GM12892 (cell line): Measurements from ENCODE around the gene SEH1L.

Source experiments
- DNase-seq: peaks from one replicate; pipeline ENCODE4 v3.0.0; 2011; ENCODE audit not compliant: insufficient read length
- FAIRE-seq: peaks from 2 replicates; lab custom pipeline; 2011; peaks lifted over from hg19 to GRCh38; lab: Jason Lieb, UNC
- POLR2A ChIP-seq: IDR thresholded peaks from 2 replicates; pipeline ENCODE4 v1.6.1; 2011; ENCODE audit warnings: low read depth, low read length, control low read depth
- POLR2AphosphoS5 ChIP-seq: IDR thresholded peaks from 2 replicates; pipeline ENCODE4 v1.6.1; 2011; ENCODE audit warnings: low read depth, low read length, control low read depth
- TAF1 ChIP-seq: IDR thresholded peaks from 2 replicates; pipeline ENCODE4 v1.6.1; 2011; ENCODE audit warnings: low read depth, mild to moderate bottlenecking, control low read depth, low read length, borderline replicate concordance

Gene SEH1L

DNA sequence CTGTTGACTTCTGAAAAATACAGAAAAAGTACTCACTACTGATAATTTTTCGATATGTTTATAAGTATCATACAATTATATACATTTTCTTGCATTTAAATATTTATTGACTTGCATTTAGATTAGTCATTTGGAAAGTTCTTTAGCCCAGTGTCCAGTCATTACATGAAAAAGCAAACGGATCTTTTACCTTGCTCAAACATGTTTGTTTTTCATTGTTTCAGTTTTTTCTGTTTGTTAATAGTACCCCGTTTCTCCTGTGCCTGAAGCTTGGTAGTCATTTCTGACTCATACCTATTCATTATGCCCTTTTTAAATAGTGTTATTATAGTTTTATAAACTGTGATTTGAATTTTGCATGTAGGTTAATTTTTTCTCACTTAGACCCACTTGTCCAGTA lies 71.5 kb downstream of the SEH1L start:
- no peak for TF ChIP-seq POLR2AphosphoS5
- no peak for TF ChIP-seq POLR2A
- TF ChIP-seq TAF1, result no peak
- FAIRE-seq (peak; percentile 9), DNase-seq (no peak)

DNA sequence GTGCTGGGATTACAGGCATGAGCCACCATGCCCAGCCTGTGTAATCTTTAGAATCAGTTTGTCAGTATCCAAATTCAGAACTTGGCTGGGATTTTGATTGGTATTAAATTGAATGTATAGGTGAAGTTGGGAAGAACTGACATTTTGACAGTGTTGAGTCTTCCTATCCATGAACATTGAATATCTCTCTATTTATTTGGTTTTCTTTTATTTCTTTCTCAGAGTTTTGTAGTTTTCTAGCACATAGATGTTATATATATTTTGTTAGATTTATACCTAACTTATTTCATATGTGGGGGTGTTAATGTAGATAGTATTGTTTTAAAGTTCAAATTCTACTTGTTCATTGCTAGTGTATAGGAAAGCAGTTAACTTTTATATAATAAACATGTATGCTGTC lies 74.8 kb downstream of the SEH1L start:
- no peak for FAIRE-seq
- no peak for TF ChIP-seq POLR2AphosphoS5
- no peak for TF ChIP-seq POLR2A
- no peak for DNase-seq

DNA sequence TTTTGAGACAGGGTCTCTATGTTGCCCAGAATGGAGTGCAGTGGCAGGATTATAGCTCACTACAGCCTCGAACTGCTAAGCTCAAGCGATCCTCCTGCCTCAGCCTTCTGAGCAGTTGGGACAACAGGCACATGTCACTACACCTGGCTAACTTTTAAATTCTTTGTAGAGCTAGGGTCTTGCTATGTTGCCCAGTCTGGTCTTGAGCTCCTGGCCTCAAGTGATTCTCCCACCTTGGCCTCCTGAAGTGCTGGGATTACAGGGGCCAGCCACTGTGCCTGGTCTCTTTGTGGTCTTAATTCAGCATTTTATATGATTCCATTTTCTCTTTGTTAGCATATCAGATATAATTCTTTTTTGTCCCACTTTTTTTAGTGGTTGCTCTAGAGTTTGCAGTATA lies 77.4 kb downstream of the SEH1L start:
- no peak for TF ChIP-seq POLR2AphosphoS5
- TF ChIP-seq TAF1, result no peak
- FAIRE-seq (no peak), DNase-seq (no peak)

DNA sequence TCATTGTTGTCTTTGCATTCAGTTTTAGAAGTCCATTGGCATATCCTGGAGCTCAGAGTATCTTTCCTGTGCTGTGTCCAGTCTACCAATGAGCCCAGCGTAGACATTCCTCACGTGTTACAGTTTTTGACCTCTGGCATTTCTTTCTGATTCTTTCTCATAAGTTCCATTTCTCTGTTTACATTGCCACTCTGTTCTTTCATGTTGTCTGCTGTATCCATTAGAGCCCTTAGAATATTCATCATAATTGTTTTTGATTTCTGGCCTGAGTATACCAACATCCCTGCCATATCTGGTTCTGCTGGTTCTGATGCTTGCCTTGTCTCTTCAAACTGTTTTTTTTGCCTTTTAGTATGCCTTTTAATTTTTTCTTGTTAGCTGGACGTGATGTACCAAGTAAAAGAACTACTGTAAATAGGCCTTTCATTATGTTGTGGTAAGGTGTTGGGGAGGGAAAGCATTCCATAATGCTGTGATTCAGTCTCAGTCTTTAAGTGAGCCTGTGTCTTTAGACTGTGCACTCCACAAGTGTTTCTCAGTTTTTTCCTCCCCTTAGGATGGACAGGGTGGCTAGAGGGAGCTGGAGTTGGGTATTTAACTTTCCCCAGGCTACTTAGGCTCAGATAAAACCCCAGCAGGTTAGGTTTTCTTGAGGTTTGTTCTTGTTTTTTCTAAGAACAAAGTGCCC lies 78.9 kb downstream of the SEH1L start:
- FAIRE-seq (peak; percentile 5), DNase-seq (no peak)
- TF ChIP-seq POLR2A (no peak), TAF1 (no peak), POLR2AphosphoS5 (no peak)

DNA sequence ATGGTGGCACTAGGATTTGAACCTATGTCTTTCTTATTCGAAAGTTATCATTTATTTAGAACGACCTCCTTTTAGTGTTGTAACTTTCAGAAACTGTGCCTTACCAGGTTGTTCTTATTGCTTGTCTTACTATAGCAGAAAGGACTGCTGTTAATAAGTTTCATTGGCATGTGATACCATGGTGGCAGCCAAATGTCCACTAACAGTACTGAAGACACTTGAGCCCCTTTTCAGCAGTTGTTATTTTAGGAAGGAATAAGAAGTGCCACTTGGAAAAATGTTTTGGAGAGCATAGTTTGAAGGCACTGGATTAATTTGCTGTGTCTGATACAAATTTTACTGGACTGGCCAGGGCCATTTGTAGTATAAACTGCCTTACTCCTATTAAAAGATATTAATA lies 81.1 kb downstream of the SEH1L start:
- DNase-seq (no peak), FAIRE-seq (no peak)
- TF ChIP-seq POLR2AphosphoS5 (no peak), POLR2A (no peak), TAF1 (no peak)

DNA sequence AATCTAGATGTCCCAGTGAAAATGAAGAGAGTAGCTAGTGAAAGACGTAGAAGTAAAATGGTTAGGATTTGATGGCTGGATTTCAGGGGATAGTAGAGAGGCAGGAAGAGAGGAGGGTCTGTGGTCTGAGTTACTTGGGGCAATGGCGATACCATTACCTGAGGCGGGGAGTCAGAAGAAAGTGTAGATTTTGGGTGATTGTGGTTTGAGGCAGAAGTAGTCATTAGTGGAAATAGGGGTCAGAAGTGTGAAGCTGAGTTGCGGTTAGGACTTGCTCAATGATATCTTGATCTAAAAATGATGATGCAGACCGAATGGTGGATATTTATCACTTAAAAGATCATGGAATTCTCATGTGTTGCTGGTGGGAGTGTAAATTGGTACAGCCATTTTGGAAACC lies 84.4 kb downstream of the SEH1L start:
- FAIRE-seq, result no peak

DNA sequence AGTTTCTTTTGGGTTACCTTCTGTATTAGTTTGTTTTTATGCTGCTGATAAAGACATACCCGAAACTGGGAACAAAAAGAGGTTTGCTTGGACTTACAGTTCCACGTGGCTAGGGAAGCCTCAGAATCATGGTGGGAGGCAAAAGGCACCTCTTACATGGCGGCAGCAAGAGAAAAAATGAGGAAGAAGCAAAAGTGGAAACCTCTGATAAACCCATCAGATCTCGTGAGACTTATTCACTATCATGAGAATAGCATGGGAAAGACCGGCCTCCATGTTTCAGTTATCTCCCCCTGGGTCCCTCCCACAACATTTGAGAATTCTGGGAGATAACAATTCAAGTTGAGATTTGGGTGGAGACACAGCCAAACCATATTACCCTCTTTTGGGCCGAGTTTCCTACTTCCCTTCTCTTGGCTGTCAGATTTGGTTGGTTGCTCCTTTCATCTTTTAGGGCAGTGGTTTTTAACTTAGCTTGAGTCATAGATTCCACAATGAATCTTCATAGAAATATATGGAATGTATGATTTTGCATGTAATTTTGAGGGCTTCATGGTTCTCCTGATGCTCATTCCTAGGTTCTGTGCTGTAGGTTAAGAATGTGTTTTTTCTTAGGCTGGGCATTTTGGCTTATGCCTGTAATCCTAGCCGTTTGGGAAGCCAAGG lies 87.6 kb downstream of the SEH1L start:
- TF ChIP-seq POLR2A (no peak), TAF1 (no peak), POLR2AphosphoS5 (no peak)
- no peak for FAIRE-seq
- no peak for DNase-seq

More for the DNA sequence above, 84.4 kb downstream of the SEH1L start:
- no peak for TF ChIP-seq POLR2AphosphoS5
- TF ChIP-seq TAF1, result no peak
- no peak for TF ChIP-seq POLR2A
- DNase-seq, result no peak

DNA sequence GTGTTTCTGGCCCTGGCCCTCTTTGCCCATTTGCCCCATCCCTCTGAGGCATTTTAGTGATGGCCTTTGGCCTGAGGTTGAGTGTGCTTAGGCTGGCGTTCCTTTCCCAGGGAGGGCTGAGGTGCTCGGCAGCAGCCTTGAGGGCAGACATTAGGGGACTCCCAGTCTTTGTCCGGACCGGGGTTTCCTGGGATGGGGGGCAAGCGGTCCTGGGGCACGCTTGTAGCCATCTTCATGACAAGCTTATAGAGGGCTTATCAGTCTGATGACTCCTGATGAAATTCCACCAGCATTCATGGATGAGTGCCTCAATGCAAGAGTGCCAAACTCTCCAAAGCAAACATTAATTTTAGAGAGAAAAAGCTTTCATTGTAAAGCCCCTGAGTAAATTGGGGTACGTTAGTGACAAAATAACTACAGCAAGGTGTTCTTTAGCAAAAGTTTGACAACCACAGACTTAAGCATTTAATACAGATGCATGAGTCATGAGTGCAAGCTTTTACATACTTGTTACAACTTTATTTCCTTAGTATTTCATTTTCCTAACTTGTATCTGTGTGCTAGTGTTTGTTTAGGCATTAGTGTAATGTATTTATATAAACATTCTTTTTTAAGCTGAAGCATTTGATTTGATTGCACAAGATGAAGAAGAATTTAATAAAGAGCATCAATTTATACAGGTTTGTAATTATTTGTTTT lies 89.0 kb downstream of the SEH1L start:
- TF ChIP-seq POLR2A (no peak), POLR2AphosphoS5 (no peak), TAF1 (no peak)
- FAIRE-seq, result no peak
- no peak for DNase-seq
